ENCODE data around the gene ITGA11.
A peak's percentile ranks its signal among the peaks of the same experiment; 100 is the strongest.

ITGA11 gene

GRCh38 chr15:68354923-68355322, 77.0 kb downstream of the ITGA11 start:
- DNase-seq (ENCODE audit: low read depth, low spot score) = peak; percentile 73

- DNase-seq (ENCODE audit: low read depth, low spot score) = no peak
Measured at GRCh38 chr15:68354268-68354667, 77.7 kb downstream of the ITGA11 start.

GRCh38 chr15:68353421-68354135, 78.4 kb downstream of the ITGA11 start:
- DNase-seq (ENCODE audit: low read depth, low spot score) = no peak

- peak; percentile 78 for DNase-seq (ENCODE audit: low read depth, low spot score)
Measured at GRCh38 chr15:68352401-68353062, 79.4 kb downstream of the ITGA11 start.

DNA sequence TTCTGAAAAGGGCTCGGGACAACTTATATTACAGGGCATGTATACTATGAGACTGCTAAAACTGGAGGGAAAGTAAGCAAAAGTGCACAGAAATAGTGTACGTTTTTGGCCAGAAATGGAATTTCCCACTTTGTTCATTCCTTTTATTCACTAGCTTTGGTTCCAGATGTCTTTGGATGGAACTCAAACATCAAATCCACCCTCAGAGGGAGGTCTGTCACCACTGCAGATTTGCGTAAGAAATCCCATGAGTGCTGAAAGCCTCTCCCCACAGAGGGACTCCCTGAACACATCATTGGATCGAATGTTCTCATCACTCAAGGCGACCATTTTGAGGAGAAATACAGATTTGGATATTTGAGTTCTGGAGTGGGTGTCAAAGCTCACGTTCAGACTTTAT, 82.8 kb downstream of the ITGA11 start:
- DNase-seq (ENCODE audit: low read depth, low spot score) = no peak

- DNase-seq (ENCODE audit: low read depth, low spot score) = no peak
Measured at GRCh38 chr15:68348606-68349005, 83.4 kb downstream of the ITGA11 start.

DNA sequence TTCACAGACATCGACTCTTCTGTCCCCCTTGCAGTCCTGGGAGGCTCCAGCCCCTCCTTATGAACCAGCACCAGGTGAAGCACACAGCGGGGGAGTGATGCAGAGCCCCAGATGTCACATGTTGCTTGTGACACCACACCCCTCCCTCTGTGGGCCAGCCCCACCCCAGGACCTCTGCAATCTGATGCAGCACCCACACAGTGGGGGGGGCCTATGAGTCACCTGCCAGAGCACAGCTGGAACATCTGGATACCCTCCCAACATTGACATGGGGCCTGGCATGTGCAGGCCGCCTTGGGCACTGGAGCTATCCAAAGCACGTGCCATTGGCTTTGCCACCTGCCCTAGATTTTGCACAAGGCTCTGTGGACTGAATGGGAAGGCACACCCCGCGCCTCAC, 83.9 kb downstream of the ITGA11 start:
- DNase-seq (ENCODE audit: low read depth, low spot score) = no peak

GRCh38 chr15:68347392-68347791, 84.6 kb downstream of the ITGA11 start:
- DNase-seq (ENCODE audit: low read depth, low spot score) = no peak

DNA sequence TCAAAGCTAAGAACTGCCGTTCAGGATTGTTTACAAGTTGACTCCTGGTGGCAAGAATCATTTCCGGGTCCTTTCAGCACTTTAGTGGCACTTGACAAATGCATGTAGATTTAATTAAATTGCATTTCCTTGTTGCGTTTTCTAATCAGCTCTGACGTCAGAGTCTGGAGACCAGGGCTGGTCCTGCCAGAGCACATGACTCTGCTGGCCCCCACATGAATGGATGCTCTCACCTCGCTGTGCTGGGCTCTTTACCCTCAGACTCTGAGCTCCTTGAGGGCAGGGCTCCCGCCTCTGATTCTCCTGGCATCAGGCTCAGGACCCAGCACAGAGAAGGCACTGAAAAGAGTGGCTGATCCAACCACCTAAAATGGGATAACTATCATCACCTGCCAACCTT, 85.0 kb downstream of the ITGA11 start:
- DNase-seq (ENCODE audit: low read depth, low spot score) = no peak

DNA sequence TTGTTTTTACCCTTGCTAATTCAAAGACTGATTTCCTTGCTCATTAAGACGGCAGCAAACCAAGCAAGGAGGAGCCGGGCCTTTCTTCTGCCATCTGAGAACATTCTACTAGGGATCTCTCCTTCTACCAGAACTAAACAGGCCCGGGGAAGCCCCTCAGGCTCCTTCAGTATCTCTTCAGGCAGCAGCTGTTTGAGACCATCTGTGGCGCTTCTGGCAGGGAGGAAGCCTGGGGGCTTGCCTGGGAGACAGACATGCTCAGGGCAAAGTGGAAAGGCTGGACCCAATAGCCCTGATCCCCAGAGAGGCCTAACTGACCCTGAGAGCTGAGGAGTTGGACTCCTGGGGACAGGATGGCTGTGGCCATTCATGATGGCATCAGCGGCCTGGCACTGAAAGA, 86.5 kb downstream of the ITGA11 start:
- no peak for DNase-seq (ENCODE audit: low read depth, low spot score)

DNA sequence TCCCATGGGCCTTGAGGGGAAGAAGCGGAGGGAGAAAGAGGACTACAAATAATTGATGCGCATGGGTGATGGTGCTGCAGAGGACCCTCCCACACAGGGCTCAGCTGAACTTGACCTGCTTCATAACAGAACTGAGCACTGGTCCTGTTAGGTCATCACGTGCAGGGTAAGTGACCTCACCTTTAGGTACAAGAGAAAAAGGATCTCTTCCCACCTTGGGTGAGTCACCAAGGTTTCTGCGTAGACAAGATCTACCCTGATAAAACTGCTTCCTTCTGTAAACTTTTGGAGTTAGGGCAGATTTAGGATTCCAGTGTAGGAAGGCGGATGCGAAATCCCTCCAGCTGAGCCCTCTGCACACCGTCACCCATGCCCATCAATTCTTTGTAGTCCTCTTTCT, 87.4 kb downstream of the ITGA11 start:
- no peak for DNase-seq (ENCODE audit: low read depth, low spot score)

DNA sequence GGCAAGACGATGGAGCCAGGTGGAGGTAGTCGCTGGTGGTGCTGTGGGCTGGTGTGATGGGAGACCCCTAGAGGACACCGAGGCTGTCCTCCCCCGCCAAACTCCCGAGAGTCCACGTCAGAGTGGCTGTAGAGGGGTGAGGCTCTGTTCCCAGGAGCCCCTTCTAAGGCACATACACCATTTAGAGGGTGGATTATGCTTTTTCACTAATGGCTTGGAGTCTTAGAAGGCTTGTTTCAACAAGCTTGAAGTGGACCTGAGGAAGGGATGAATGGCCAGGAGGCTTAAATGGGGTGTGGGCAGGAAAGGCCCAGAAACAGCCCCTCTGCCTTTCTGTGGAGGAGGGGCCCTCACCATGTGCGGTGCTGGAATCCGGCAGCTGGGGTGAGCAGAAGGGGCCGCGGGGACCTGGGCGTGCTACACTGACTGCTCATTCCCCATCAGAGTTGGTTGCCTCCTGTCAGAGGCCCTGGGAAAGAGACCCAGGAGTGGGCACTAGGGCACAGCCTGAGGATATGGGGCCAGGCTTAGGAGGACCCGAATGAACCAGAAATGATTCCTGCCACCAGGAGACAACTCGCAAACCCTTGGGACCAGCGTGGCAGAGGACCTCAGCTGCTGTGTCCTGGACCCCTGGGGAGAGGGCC, 88.3 kb downstream of the ITGA11 start:
- no peak for DNase-seq (ENCODE audit: low read depth, low spot score)

DNA sequence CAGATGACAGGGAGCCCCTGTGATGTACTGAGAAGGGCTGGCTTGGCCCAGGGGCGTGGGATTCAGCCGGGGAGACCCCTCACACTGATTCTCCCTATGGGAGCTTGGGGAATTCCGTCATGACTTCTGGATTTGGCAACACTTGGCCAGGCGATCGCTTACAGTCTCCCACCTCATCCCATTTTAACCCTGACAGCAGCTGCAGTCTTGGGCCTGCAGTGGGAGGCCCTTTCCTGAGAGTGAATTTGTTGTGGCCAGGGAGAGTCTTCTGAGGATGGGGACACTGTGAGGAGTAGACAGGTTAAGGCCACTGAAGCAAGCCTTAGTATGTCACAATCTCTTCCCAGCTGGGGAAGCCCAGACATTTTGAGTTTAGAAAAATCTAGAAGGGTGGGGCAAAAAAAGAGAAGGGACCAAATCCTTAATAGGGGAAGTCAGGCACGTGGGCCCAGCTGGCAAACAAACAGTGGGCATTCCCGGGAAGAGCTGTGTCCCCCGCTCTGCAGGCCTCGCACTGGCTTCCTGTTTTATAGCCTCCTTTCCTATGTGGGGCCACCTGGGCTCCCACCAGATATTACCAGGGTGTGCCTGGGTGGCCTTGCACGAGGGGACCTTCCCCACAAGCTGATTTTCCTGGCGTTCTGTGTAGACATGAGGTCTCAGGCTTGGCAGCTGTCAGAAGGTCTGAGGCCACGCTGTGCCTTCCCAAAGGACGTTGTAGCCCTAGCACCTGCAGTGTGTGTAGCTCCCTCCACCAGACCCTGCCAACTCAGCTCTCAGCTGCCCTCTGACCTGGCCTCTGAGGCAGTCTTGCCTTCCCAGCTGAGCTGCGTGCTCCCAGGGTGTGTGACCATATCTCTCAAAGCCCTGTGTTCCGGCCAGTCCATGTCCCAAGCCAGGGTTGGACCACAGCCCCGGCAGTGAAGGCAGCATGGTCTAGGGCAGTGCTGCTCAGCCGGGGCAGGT, 89.9 kb downstream of the ITGA11 start:
- no peak for DNase-seq (ENCODE audit: low read depth, low spot score)

- no peak for DNase-seq (ENCODE audit: low read depth, low spot score)
Measured at GRCh38 chr15:68340726-68341671, 91.0 kb downstream of the ITGA11 start.

- no peak for DNase-seq (ENCODE audit: low read depth, low spot score)
Measured at GRCh38 chr15:68339481-68339880, 92.5 kb downstream of the ITGA11 start.

GRCh38 chr15:68337826-68338225, 94.1 kb downstream of the ITGA11 start:
- DNase-seq (ENCODE audit: low read depth, low spot score) = no peak

- no peak for DNase-seq (ENCODE audit: low read depth, low spot score)
Measured at GRCh38 chr15:68336516-68336915, 95.4 kb downstream of the ITGA11 start.

- no peak for DNase-seq (ENCODE audit: low read depth, low spot score)
Measured at GRCh38 chr15:68335655-68336054, 96.3 kb downstream of the ITGA11 start.

DNA sequence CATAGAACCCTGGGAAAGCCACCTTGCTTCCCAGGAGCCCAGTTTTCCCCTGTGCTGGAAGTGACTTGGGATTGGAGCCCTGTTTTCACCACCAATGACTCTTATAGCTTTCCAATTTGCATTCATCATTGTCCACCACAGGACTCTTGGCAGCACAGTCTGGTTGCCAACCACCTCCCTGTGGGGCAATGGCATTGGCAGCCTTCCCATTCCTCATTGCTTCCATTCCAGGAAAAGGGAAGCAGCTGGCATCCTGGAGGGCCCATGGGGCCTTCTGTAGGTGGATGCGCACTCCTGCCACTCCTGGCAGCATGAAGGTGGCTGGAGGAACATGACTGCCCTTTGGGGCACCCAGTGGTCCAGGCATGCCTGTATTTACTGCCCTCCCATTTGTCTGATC, 96.7 kb downstream of the ITGA11 start:
- DNase-seq (ENCODE audit: low read depth, low spot score) = no peak

DNA sequence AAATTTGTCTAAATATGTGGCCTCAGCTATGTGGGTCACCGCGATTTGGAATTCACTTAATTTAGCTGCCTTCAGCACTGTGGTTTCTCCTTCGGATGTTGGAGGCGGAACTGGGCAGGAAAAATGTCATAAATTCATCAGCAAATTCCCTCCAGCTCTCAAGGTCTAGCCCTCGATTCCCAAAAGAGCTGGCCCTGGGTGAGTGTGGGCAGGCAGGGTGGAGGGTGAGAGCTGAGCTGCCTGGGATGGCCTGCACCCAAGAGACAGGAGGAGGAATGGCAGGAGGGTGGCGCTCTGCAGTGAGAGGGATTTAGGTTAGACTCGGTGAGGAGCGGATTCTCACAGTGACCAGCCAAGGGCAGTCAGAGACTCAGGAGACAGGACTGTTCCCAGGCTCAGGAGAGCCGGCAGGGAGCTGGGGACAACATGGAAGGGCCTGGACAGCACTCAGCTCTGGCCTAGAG, 97.3 kb downstream of the ITGA11 start:
- DNase-seq (ENCODE audit: low read depth, low spot score) = no peak
